SHP77 treated with DMSO at 0.1 percent for 48 hours (cell line): ENCODE measurements around the gene CACNA1C.

Source experiments
- DNase-seq: peaks from one replicate; lab custom pipeline; 2025; lab: John Stamatoyannopoulos, UW

The CACNA1C gene

DNA sequence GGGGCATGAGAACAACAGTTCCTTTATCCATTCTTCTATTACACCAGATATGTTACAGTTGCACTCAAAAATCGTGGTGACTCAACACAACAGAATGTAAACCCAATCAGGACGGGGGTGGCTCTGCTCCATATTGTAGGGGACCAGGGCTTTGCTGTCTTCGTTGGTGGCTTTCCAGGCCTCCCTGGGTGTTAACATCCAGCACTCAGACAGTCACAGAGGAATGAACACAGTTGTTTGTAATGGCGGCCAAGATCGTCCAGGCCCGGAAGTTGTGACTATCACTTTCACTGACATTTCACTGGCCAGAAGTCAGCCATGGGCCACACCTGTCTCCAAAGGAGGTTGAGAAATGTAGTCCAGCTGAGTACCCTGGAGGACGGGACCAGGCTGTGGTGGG lies 204.1 kb downstream of the CACNA1C start:
- DNase-seq: no peak

DNA sequence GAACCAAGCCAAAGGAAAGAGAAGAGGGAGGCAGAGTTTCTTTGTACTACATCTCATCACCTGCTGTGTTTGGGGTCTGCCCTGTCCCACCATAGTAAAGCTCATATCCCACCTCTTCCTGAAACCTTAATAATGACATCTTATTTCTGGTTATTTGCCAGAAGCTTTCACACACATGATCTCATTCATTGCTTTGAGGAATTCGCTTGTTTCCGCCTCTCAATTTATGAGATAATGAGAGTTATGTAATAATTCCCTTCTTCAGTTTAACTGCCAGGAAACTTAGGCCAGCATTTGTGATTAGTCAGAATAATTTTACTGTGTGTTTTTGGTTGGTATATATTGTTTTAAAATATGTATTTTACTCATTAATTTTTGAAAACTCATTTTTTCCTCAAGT lies 205.2 kb downstream of the CACNA1C start:
- DNase-seq: no peak

DNA sequence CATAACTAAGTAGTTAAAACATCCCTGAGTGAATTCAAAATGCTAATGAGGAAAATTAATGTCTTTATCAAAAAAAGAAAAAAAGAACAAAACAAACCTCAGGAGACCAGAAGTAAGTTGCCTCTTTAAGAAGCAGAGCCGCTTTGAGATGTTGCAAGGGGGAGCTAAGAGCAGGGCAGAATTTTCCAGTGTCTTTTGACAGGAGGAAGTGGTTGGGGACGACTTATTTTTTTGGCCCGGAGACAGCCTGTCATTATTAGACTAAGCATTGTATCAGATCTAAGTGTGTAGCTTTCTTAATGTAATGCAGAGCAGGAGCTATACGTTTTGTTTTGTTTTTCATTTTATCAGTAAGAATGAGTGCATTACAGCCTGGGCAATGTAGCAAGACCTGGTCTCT lies 206.6 kb downstream of the CACNA1C start:
- no peak for DNase-seq

DNA sequence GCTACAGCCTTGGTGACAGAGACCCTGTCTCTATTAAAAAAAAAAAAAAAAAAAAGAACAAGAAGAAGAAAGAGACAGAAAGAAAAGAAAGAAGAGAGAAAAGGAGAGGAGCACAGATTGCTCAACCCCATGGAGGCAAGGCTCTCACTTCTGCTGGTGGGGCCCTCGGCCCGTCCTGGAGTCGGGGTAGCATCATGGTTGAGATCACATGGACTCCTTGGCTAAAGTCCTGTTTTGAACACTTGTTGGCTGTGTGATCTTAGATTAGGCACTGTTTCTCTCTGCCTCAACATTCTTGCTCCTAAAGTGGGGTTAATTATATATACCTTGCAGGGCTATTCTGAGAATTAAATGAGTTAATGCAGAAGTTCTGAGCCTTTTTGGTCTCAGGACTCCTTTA lies 207.7 kb downstream of the CACNA1C start:
- DNase-seq: no peak

DNA sequence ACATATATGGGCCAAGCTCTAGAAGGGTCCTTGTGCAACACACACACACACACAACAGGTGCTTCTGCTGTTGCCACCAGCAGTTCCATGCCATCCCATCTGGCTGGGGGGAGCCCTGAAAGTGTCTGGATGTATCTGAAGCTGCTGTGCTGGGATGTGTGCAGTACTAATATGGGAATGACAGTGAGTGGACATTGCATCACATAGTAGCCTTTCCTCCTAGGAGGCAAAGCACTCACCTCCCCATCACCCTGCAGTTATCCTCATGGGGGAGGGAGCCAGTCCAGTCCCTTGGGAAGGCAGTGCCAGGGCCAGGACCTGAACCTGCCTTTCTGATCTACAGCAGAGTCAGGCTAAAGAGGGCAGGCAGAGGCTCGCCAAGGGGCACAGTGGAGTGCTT lies 208.9 kb downstream of the CACNA1C start:
- no peak for DNase-seq

DNA sequence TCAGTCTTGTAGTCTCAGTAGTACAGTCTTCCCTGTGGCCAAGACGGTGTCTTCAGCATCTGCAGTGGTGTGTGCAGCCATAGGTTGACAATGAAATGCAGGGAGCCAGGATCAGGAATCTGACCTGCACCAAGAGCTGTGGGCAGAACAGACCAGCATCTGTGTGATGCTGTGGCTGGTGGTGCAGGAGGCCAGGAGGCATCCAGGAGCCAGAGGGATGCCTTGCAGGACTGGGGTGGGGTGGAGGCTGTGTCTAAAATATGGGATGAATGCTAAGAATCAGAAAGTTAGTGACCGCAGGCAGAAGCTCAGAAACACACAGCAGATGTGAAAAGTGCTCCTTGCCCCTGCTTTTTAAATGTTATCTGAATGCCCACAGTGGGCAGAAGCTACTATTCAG lies 209.7 kb downstream of the CACNA1C start:
- DNase-seq: no peak

DNA sequence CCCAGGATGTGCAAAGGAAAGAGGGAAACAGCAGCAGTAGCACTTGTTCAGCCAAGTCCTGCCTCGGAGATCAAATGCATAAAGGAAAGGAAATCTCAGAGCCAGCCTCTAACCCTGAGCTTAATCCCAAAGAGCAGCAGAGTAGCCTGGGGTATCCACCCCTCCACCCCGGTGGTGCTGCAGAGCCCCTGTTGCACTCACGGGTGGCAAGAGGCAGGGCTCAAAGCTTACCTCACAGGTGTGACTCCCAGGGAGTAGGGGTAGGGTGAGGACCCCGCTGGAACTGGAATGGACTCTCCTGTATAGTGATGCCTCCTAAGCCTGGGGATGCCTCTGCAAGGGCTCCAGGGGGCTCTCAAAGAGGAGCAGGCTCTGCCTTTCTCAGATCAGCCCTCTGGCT lies 211.1 kb downstream of the CACNA1C start:
- no peak for DNase-seq

DNA sequence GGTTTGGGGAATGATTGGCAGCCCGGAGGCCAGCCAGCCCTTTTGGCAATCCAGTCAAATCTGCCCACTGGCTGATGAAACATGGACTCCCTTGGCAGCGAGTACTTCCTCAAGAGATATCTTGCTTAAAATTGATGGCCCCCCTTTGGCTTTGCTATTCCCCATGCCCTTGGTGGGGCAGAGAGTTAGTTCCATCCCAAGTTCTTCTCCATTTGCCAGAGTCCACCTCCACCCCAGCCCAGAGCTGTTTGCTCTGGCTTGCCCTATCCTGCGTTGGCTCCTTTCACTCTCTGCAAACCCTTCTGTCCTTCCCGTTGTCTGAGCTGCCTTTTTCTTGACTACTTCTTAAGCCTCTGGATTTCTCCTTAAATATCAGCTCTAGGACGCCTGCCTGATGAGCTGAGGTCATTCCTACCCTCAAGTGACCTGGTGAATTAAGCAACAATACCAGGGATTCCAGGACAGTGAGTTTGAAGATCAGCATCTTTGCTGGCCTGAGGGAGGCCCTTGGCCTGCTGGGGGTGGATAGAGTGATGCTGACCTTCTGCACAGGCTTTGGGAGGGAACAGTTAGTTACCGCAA lies 212.0 kb downstream of the CACNA1C start:
- DNase-seq: no peak

DNA sequence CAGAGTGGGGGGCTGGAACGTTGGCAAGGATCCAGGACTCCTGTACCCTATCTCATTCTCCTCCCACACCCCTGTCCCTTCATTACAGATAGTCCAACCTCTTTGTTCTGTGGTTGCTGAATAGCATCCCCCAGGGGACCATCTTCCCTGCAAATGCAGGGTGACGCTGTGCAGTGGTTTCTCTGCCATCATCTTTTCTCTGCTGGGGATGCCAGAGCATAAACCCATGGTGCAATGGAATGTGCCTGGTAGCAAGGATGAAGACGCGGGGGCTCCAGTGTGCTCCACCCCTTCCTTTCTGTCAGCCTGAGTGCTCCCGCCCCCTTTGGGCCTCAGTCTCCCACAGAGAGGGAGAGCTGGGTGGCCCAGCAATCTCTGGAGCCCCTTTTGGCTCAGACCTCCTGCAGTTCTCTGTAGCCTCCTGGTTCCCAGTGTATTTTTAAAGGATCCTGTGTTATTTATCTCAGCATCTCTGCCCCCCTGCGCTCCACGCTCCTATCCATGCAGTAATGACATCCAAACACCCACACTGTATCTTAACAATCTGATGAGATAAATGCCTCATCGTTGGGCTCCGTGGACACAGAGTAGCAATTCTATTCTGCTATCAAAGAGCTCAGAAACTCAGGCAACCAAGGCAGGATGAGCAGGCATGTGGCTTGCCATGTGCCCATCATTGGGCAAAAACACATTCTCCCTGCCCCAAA lies 212.8 kb downstream of the CACNA1C start:
- DNase-seq: no peak

DNA sequence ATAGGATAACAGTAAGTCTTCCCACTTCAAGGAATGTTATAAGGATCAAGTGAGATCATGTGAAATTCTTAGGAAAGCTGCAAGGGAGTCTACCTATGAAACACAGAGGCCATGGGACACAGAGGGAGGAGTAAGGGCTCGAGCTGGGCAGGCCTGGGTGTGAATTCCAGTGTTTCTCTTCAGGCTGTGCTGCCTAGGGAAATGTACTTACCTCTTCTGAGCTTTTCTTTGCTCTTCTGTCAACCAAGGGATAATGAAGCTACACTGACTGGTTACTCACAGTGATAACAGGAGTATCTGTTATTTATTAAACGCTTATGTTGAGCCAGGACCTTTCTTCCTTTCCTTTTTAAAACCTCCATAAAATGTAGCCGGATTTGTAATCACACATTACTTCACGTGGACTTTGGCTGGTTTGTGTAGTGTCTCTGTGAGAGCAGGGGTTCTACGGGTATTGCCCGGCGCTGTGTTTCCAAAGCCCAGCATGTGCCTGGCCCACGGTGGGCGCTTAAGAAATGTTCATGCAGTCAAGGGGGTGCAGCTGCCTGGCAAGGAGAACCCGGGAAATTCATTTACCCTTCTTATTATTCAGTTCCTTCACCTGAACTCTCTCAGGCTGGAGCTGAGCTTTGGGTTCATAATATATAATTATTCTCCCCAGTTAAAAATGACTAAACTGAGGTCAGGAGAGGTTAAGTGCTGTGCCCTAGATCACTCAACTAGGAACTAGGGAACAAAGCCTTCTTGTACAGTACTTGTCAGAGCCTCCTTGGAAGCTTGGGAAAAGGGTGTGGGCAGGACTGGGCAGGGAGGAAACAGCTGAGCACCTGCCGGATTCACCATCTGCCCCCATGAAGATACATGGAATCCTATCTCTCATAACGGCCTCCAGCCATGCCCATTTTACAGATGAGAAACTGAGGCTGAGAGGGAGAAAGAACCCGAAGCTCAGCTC lies 214.2 kb downstream of the CACNA1C start:
- DNase-seq: no peak

DNA sequence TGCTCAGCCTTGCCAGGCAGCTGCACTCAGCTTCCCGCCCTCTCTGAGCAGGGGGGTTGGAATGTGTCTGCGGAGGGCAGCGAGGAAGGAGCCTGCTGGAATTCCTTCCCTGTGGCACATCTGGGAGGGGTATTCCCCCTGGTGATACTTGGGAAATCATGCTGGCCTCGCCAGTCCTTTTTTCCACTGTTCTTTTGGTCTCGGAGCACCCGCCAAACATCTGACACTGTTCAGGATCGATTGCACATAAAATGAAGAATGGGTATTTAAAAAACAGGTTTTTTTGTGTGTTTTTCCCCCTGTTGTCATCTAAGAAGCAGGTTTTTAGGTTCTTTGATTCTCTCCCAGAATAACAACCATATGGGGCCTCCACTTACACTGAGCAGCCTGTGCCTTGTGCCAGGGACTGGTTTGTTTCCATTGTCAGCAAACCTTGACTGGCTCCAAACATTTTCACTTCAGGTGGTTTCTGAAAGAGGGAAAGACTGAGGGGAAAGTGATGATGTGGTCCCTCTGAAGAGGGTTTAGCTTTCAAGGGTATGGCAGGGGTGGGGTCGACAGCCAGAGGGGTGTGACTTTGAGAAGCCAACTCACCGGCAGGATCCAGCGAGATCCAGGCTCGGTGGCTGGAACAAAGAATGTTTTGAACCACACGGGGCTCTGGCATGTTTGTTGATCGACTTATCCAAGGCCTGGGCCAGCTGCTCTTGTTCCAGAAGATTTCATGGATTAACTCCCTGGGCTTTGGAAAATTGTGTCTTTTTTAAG lies 215.1 kb downstream of the CACNA1C start:
- DNase-seq: no peak

DNA sequence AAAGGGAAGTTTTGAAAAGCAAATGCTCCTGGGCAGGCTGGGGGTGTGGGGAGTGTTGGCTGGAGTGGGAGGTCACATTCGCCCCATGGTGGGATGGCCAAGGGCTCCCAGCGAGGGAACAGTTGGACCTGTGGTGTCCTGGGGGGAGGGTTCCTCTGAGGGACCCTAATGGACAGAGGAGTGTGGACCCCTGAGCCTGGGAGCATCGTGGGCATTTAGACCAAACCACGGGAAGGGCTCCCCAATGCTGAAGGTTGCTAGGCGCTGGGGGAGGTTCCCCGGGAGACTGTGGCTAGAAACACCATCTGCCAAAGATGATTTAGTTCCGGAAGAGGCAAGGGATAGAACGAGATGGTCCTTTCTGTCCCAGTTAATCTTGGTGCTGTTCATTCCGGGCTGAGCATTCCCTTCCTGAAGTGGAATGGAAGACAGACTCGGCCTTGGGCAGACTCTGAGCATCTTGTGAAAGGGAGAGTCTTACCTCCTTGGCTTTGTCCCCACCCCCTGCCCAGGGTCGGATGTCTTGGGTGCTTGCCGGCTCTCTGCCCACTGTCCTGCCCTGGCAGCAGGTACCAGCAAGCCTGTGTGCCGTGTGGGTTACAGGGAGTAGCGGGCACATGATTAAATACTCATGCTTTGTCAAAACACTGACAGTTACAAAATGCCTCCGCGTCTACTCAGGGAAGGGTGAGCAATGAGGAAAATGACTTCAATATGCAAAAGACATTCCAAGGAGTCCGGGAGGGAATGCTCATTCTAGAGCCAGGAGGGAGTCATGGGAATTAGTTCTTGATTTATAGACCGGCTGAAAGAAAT lies 215.9 kb downstream of the CACNA1C start:
- no peak for DNase-seq

DNA sequence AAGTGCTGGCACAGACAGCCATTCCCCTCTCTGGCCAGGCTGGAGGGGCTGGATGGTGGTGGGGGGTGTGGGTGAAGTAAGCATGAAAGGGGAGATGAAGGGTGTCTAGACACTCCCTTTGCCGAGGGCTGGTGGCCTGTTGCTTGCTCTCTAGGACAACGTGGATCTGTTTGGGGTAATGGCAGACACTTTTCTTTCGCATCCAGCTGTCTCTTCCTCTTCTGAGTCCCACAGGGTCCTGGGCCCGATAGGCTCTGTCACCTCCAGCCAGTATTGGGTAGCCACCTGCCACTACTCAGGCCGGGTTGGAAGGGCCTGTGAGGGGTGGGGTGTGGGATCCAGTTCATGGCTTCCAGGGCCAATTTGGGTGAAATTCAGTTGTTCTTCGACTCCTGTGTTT lies 218.1 kb downstream of the CACNA1C start:
- no peak for DNase-seq

DNA sequence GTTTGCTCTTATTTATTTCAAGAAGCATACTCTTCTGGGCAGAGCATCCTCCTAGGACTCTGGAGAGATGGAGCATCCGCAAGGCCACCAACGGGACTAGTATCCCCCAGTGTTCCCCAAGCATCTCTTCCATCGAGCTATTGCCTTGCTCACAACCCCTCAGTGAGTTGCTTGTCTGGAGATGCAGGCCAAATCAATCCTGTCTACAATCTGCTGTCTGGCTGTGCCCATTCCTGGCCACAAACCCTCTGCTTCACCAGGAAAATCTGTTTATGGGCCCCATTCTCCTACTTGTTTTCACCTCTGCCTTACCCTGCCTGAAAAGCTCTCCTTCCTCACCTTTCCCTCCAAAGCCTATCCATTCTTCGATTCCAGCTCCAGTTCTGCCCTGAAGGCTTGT lies 219.2 kb downstream of the CACNA1C start:
- DNase-seq: no peak

DNA sequence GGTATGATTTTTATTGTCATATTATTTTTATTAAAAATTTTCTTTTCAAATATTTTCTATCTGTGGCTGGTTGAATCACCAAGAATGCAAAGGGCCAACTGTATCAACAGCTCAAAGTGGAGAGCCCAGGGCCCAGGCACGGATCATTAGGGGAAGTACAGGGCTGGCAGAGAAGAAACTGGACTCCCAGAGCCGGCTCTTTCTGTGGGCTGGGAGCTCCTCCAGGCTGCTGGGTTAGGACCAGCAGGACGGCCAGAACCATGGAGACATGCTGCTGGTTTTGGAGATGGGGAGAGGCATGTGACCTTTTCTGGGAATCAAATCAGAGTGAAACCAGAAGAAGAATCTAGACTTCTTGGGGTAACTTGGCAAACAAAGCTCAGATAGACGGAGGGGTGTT lies 220.5 kb downstream of the CACNA1C start:
- no peak for DNase-seq

DNA sequence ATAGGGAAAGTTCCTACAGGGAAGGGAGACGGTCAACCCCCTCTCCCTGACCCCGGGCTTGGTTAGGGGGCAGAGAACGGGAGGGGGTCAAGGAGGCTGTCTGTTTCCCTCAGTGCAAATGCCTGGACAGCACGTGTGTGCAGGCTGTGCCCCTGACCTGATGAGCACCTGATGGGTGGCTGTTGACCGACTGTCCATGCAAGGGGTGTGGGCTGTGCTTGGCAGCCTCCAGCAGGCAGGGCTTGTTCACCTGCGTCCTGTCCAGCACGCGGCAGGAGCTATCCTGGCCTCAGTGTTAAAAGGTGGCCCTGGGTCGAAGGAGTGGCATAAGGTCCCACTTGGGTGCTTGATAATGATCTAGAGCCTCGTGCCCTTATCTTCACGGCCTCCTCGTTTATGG lies 221.0 kb downstream of the CACNA1C start:
- DNase-seq: no peak

DNA sequence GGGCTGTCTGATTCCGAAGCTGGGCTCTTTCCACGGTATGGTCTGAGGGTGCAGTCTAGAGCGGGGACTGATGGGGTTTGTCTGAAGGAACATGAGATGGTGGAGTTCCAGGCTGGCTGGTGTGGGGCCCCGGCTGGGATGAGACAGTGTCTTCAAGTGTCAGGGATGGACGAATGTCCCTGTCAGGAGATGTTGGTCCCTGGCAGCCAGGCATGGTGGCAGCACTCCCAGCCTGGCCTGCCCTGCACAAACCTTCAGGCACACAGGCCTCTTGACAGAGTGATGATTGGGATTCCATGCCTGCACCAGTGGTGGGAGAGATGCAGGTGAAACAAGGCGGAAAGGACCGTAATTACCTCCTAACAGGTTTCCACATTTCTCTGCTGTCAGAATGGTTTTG lies 221.9 kb downstream of the CACNA1C start:
- no peak for DNase-seq

DNA sequence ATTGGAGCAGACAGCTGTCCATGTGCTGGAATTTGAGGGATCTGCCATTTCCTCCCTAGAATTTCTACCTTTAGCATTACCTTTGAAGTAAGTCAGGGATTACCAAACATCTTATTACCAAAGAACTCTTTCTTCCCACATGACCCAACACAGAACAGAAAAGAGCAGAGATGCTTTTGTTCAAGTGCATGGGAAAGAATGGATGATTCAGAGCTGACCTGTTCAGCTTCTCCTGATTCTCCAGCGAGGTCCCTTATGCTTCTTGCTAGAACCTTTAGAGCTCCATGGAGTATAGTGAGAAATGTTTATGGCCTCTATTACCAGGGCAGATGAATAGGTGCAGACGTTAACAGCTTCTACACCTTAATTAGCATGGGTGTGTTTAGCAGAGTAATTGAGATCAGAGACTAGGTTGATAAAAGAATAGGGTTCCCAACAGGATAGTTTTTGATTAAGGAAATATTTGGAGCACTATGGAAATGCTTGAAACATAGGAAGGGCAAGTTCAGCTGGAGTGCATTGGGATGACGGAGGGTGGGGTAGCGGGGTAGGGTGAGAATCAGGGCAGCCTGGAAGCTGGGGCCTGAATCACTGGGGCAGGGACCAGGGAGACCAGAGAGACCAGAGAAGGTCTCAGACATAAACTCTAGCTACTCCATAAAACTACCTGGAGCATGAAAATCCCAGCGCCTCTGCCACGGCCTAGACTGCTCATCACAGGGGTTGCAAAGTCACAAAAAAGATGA lies 223.7 kb downstream of the CACNA1C start:
- no peak for DNase-seq

DNA sequence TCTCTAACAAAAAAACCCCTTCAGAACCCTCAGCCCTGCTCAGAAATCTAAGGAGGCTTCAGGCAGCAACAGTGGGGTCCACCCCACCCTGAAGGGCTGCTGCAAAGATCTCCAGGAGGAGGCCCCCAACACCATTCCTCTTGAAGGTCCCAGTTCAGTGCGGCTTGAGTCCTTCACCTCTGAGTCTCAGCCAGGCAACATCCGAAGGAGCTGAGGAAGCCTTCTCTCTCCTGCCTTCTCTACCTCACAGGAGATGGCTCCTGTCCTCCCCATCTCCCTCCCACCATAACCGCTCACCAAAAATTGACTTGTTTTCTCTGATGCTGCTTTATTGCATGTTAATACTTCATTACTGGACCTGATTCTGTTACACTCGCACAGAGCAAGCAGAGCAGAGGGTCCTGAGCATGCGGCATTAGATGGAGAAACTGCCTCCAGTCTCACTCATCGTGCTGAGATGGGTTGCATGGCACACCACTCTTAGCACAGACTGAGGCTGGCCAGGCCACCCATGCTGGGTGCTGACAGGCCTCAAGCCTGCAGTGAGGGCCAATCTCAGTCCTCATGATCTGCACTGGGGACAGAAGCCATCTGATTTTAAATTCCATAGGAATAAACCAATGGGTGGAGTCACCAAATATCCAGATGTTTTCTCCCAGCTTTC lies 224.8 kb downstream of the CACNA1C start:
- no peak for DNase-seq

DNA sequence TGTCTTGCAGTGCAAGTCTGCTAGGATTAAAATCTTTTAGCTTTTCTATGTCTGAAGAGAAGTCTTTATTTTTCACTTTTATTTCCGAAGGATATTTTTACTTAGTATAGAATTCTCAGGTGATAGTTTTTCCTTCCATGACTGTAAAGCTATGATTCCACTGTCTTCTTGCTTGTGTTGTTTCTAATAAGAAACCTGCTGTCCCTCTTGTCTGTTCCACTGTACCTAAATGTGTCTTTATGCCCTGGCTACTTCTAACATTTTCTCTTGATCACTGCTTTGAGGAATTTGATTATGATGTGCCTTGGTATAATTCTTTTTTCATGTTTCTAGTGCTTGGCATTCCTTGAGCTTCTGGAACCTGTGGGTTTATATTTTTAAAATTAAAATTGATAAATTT lies 228.7 kb downstream of the CACNA1C start:
- DNase-seq: no peak
